ENCODE results near the gene FCHSD1.

The FCHSD1 gene

GRCh38 chr5:141596867-141597266, 54.4 kb downstream of the FCHSD1 start:
- no peak for ATAC-seq
- TF ChIP-seq POU6F1 (CRISPR knock-in tag; IDR thresholded peaks at IDR 0.05; ENCODE audit: borderline replicate concordance, low read depth) (no peak), ZFP3 (CRISPR knock-in tag; IDR thresholded peaks at IDR 0.05) (no peak), CREB5 (CRISPR knock-in tag; IDR thresholded peaks at IDR 0.05; ENCODE audit: low read depth) (no peak)

GRCh38 chr5:141590127-141590526, 61.1 kb downstream of the FCHSD1 start:
- ATAC-seq, result no peak
- TF ChIP-seq PPARA (CRISPR knock-in tag; IDR thresholded peaks at IDR 0.05; ENCODE audit: borderline replicate concordance), result no peak
- TF ChIP-seq ESRRG (CRISPR knock-in tag; IDR thresholded peaks at IDR 0.05), result no peak
- TF ChIP-seq BACH2 (CRISPR knock-in tag; IDR thresholded peaks at IDR 0.05; ENCODE audit: borderline replicate concordance), result no peak
- TF ChIP-seq TSHZ2 (CRISPR knock-in tag; IDR thresholded peaks at IDR 0.05), result no peak
- TF ChIP-seq POU6F1 (CRISPR knock-in tag; IDR thresholded peaks at IDR 0.05; ENCODE audit: borderline replicate concordance, low read depth), result no peak
- TF ChIP-seq ZFP3 (CRISPR knock-in tag; IDR thresholded peaks at IDR 0.05), result no peak
- TF ChIP-seq ZNF8 (CRISPR knock-in tag; IDR thresholded peaks at IDR 0.05), result no peak
- no peak for TF ChIP-seq CSRNP3 (CRISPR knock-in tag; IDR thresholded peaks at IDR 0.05)
- no peak for TF ChIP-seq ZFP30 (CRISPR knock-in tag; IDR thresholded peaks at IDR 0.05)

Data from SK-N-SH treated with all-trans-retinoic acid at 6 μM for 48 hours (cell line).